ENCODE data around the gene GALP.
"Not testable (repeated sequence)": the region's sequence is repeated elsewhere in the genome, so short reads cannot be mapped to it uniquely, and the experiment has no call there.

Gene GALP

GRCh38 chr19:56175861-56176307, at the start of gene GALP:
GALP (plus strand) TSS chr19:56176008; CDS start chr19:56177109, 1,101 bp downstream.
- DNase-seq (ENCODE audit: low spot score), result not testable (repeated sequence)

GRCh38 chr19:56126983-56127780, 48.6 kb upstream of the GALP start:
- no peak for DNase-seq (ENCODE audit: low spot score)

GRCh38 chr19:56130006-56130405, 45.8 kb upstream of the GALP start:
- no peak for DNase-seq (ENCODE audit: low spot score)

GRCh38 chr19:56131651-56132050, 44.2 kb upstream of the GALP start:
- DNase-seq (ENCODE audit: low spot score), result no peak

- no peak for DNase-seq (ENCODE audit: low spot score)
These were observed 43.4 kb upstream of the GALP start for GRCh38 chr19:56132316-56132822.

- DNase-seq (ENCODE audit: low spot score), result no peak
These were observed 41.8 kb upstream of the GALP start for GRCh38 chr19:56133858-56134653.

- no peak for DNase-seq (ENCODE audit: low spot score)
These were observed 41.2 kb upstream of the GALP start for GRCh38 chr19:56134654-56134921.

- DNase-seq (ENCODE audit: low spot score), result no peak
These were observed 39.4 kb upstream of the GALP start for GRCh38 chr19:56136362-56136761.

- no peak for DNase-seq (ENCODE audit: low spot score)
These were observed 38.4 kb upstream of the GALP start for GRCh38 chr19:56137405-56137804.

GRCh38 chr19:56138069-56138468, 37.7 kb upstream of the GALP start:
- DNase-seq (ENCODE audit: low spot score), result no peak

GRCh38 chr19:56139847-56140582, 35.8 kb upstream of the GALP start:
- DNase-seq (ENCODE audit: low spot score), result no peak

GRCh38 chr19:56140583-56141416, 35.0 kb upstream of the GALP start, which contains the start of gene ZNF444:
ZNF444 (plus strand) TSS chr19:56141287; CDS start chr19:56146912, 5,625 bp downstream.
- DNase-seq (ENCODE audit: low spot score), result peak; percentile 99

GRCh38 chr19:56141417-56141993, 34.3 kb upstream of the GALP start:
- no peak for DNase-seq (ENCODE audit: low spot score)

- no peak for DNase-seq (ENCODE audit: low spot score)
These were observed 33.6 kb upstream of the GALP start for GRCh38 chr19:56142087-56142787.

GRCh38 chr19:56142897-56143434, 32.8 kb upstream of the GALP start:
- DNase-seq (ENCODE audit: low spot score), result no peak

GRCh38 chr19:56144376-56144775, 31.4 kb upstream of the GALP start:
- DNase-seq (ENCODE audit: low spot score), result no peak

GRCh38 chr19:56144831-56145230, 31.0 kb upstream of the GALP start:
- DNase-seq (ENCODE audit: low spot score), result no peak

GRCh38 chr19:56145698-56146097, 30.1 kb upstream of the GALP start:
- no peak for DNase-seq (ENCODE audit: low spot score)

- DNase-seq (ENCODE audit: low spot score), result no peak
These were observed 28.9 kb upstream of the GALP start for GRCh38 chr19:56146904-56147303.

GRCh38 chr19:56147307-56147706, 28.5 kb upstream of the GALP start:
- DNase-seq (ENCODE audit: low spot score), result no peak
